GM18858 (cell line): ENCODE results near the gene SMPD3.

Experiments
- ATAC-seq: cut with Tn5 transposase; IDR thresholded peaks from one replicate; pipeline ENCODE4 v1.9.1; 2021; ENCODE audit not compliant: unreplicated experiment

SMPD3 gene

GRCh38 chr16:68472581-68472980 lies 24.3 kb upstream of the SMPD3 start:
- no peak for ATAC-seq

GRCh38 chr16:68470461-68471150 lies 22.3 kb upstream of the SMPD3 start:
- peak; percentile 84 for ATAC-seq

GRCh38 chr16:68469796-68470460 lies 21.6 kb upstream of the SMPD3 start:
- no peak for ATAC-seq

GRCh38 chr16:68468842-68469241 lies 20.5 kb upstream of the SMPD3 start:
- no peak for ATAC-seq

- no peak for ATAC-seq
Measured at GRCh38 chr16:68466174-68466573, 17.9 kb upstream of the SMPD3 start.

- no peak for ATAC-seq
Measured at GRCh38 chr16:68463904-68464303, 15.6 kb upstream of the SMPD3 start.

- no peak for ATAC-seq
Measured at GRCh38 chr16:68460067-68460466, 11.8 kb upstream of the SMPD3 start.

- ATAC-seq = no peak
Measured at GRCh38 chr16:68459457-68459856, 11.1 kb upstream of the SMPD3 start.

GRCh38 chr16:68458551-68458950 lies 10.2 kb upstream of the SMPD3 start:
- ATAC-seq = no peak

- ATAC-seq = no peak
Measured at GRCh38 chr16:68458101-68458500, 9.8 kb upstream of the SMPD3 start.

- ATAC-seq = no peak
Measured at GRCh38 chr16:68455631-68456030, 7.3 kb upstream of the SMPD3 start.

- no peak for ATAC-seq
Measured at GRCh38 chr16:68454920-68455435, 6.7 kb upstream of the SMPD3 start.

- no peak for ATAC-seq
Measured at GRCh38 chr16:68453816-68454215, 5.5 kb upstream of the SMPD3 start.

GRCh38 chr16:68452176-68452575 lies 3.9 kb upstream of the SMPD3 start:
- ATAC-seq = no peak

- ATAC-seq = no peak
Measured at GRCh38 chr16:68451676-68452075, 3.4 kb upstream of the SMPD3 start.

GRCh38 chr16:68450741-68451255 lies 2.5 kb upstream of the SMPD3 start:
- ATAC-seq = no peak

GRCh38 chr16:68447653-68448359 lies 502 bp downstream of the SMPD3 start:
- ATAC-seq = peak; percentile 8

- ATAC-seq = no peak
Measured at GRCh38 chr16:68446681-68447652, 1.3 kb downstream of the SMPD3 start.

GRCh38 chr16:68445458-68445857 lies 2.9 kb downstream of the SMPD3 start:
- ATAC-seq = no peak

GRCh38 chr16:68444056-68444657 lies 4.2 kb downstream of the SMPD3 start:
- ATAC-seq = no peak
